GM19395 (cell line): ENCODE measurements around the gene USP54.
"Not testable (repeated sequence)": the region's sequence is repeated elsewhere in the genome, so short reads cannot be mapped to it uniquely, and the experiment has no call there.

Experiments used
- ATAC-seq: cut with Tn5 transposase; IDR thresholded peaks from one replicate; pipeline ENCODE4 v1.9.1; 2021; ENCODE audit warnings: mild to moderate bottlenecking, moderate library complexity; ENCODE audit not compliant: unreplicated experiment

USP54 gene

GRCh38 chr10:73591935-73592699, 975 bp upstream of the USP54 start:
- ATAC-seq: no peak

DNA sequence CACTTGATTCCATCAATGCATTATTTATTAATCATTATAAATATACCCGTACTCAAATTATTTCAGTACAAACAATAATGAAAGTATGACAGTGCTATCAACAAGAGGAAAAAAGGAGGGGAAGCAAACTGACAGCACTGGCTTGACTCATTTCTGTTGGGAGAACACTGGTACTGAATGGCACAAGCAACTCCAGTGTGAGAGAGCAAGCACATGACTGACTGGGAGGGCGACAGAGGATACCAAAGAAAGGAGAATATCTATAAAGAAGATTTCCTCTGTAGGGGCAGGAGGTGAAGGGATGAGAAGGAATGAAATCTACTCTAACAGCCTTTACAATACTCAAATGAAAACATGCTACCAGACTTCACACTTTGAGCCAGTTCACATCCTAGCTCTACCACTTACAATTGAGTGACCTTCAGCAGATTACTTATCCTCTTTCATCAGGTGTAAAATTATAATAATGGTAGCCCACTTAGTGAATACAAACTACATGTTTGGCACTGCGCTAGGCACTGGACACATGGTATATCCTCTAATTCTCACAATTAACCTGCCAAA, 1.5 kb downstream of the USP54 start:
- no peak for ATAC-seq

- ATAC-seq: no peak
These were observed 2.5 kb downstream of the USP54 start for GRCh38 chr10:73588656-73589055.

DNA sequence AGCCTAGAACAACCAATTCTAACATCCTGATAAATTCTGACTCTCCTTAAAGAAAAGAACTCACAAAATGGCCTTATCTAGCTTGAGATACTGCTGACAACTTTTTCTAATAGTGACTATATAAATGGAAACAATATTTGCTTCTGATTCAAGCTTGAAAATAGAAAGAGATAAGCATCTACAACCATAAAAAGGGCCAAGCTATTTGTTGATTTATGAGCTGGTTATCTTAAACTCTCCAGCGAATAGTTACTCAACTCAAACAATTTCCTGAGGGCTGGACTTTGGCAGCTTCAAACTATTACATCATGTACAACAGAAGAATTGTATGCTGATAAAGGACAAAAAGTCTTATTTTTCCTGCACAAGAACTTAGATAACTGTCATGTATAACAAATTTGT, 4.6 kb downstream of the USP54 start:
- no peak for ATAC-seq

DNA sequence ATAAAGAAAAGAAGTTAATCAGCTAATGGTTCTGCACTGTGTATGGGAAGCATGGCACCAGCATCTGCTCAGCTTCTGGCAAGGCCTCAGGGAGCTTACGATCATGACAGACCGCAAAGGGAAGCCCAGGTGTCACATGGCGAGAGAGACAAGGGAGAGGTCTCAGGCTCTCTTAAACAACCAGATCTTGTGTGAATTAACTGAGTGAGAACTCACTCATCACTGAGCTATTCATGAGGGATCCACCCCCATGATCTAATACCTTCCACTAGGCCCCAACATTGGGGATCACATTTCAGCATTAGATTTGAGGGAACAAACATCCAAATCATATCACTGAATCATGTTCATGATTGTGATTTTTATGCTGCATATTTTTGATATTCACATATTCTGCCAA, 5.8 kb downstream of the USP54 start:
- no peak for ATAC-seq

- ATAC-seq: no peak
These were observed 6.4 kb downstream of the USP54 start for GRCh38 chr10:73584737-73585136.

GRCh38 chr10:73581918-73582317, 9.2 kb downstream of the USP54 start:
- ATAC-seq: no peak

GRCh38 chr10:73578927-73579326, 12.2 kb downstream of the USP54 start:
- ATAC-seq: not testable (repeated sequence)

GRCh38 chr10:73577788-73578187, 13.4 kb downstream of the USP54 start:
- no peak for ATAC-seq

DNA sequence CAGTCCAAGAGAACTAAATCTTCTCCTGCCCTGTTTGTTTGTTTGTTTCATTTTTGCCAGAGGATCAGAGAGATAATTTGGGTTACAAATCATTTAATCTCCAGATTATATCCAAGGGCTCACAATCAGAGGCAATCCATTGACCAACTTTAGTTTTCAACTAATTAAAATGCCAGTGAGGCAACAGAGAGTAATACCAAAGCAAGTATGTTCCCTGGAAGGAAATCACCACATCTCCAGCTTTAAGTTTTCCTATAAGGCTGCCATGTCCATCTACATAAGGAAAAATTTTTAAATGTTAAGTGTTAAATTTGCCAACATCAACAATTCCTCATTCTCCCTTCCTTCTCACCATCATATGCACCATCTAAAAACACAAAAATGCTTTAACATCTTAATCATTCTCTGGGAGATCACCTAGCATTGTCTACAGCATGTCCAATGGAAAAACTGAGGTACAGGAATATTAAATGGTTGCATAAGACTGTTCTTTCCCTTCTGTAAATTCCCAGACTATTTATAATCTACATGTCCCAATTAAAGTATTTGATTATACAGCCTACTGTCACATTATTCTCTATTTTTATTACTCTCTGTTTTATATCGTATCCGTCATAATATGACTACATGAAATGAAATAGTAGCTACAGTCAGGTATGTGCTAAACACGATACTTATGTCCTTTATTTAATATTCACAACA, 14.1 kb downstream of the USP54 start:
- ATAC-seq: no peak

- ATAC-seq: no peak
These were observed 14.8 kb downstream of the USP54 start for GRCh38 chr10:73576178-73576889.

DNA sequence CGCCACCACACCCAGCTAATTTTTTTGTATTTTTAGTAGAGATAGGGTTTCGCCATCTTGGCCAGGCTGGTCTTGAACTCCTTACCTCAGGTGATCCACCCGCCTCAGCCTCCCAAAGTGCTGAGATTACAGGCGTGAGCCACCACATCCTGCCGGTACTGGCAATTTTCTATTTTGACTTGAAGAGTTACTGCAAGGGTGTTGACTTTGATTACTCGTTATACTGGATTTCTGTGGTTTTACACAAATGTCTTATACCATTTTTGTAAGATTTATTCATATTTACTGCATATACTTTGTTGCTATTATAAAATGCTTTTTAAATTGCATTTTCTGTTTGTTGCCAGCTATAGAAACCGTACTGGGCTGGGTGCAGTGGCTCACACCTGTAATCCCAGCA, 24.1 kb downstream of the USP54 start:
- ATAC-seq: not testable (repeated sequence)

DNA sequence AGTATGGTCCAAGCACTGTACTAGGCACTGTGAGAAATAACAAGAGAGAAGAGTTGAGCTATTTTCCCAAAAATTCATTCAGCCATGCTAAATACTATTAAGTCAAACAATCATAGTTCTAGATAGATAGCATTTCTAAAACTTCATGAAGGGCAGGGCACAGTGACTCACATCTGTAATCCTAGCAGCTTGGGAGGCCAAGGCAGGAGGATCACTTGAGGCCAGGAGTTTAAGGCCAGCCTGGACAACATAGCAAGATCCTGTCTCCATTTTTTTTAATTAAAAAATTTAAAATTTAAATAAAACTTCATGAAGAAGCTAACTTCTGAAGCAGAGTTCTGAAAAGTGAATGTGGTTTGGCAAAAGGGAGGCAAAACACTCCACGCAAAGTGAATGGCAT, 29.9 kb downstream of the USP54 start:
- ATAC-seq: no peak

- ATAC-seq: no peak
These were observed 31.6 kb downstream of the USP54 start for GRCh38 chr10:73559590-73559989.

DNA sequence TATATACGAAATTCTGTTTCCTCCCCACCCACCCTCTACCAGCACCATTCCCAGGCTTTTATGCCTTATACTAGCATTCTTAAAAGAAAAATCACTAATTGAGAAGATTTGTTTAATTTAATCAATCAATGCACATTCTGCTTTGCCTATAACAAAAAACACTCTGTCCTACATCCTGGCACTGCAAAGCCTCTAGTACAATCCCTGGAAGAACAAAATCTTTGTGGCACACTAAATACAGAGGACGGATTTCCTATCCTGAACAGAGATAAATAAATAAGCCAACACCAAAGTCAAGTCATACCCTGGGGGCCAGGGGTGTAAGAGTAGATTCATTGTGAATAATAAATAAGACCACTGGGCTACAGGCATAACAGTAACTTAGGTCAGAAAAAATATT, 34.3 kb downstream of the USP54 start:
- no peak for ATAC-seq

DNA sequence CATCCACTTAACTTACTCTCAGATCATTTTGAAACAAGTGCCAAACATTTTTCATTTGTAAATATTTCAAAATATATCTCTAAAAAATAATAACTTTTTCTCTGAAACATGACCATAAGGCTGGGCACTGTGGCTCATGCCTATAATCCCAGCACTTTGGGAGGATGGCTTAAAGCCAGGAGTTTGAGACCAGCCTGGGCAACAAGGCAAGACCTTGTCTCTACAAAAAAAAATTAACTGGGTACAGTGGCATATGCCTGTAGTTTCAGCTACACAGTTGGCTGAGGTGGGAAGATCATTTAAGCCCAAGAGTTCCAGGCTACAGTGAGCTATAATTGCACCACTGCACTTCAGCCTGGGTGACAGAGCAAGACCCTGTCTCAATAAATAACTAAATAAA, 36.4 kb downstream of the USP54 start:
- ATAC-seq: no peak

- ATAC-seq: no peak
These were observed 37.4 kb downstream of the USP54 start for GRCh38 chr10:73553761-73554160.

DNA sequence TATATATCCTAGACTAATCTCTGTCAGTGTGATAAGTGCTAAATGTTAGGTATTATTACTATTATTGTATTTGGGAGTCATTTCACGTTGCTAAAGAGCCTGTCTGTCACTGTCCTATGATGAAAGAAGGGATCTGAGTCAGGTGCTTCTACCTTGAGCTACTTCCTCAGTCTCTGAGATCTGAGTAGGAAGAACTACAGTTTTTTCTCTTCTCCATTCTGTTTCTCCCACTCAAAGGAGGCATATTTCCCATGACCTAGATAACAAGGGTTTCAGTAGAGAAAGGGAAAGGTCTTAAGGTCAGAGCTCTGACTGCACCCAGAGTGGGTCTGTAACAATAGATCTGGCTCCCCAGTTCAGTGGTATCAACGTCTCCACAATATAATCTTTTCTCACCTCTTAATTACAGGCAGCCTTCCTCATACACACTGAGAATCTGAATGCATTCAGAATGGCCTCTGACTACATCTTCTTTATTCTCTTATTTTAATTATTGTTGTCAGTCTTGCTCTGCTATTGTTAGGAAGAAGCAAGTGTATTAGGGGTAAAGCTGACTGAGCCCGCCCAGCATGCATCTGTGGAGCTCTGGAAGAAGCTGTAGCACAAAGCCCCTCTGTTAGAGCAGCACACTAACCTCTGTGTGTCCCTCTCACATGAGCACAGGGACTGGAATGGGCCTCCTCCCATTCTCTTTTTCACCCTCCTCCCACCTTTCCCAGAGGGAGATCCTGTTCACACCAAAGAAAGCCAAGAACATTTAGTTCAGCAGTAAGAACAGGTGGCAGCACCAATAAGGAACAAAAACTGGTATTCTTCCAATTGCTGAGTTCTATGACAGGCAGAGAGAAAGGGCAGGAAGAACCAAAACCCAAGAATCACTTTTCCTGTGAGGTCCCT, 38.1 kb downstream of the USP54 start:
- no peak for ATAC-seq

DNA sequence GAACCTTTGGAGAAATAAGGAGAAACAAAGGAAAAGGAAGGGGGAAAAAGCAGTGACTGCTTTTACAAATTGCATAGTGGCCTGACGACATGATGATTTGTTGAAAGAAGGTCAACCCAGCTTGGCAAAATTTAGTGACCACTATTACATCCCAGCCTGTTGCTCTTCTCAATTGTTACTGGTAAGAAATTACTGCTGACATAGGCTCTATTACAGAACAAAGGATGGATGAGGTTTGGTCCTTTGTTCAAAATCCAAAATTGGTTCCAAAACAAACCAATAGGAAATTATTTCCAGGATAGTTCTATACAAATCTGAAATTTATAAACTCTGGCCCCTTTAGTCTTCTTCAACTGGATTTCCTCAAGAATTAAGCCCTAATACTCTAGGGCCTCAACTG, 39.6 kb downstream of the USP54 start:
- no peak for ATAC-seq

GRCh38 chr10:73545357-73545756, 45.8 kb downstream of the USP54 start:
- ATAC-seq: no peak

- no peak for ATAC-seq
These were observed 53.4 kb downstream of the USP54 start for GRCh38 chr10:73537709-73538108.
